ENCODE measurements around the gene SEC23B. TPM values are rescaled to one million over a fixed set of nuclear protein-coding genes. Genes with fewer than 3 reads are reported as not detected.

Gene SEC23B
- total RNA-seq, 1 experiment from 2014 or later: 61.3 TPM

DNA sequence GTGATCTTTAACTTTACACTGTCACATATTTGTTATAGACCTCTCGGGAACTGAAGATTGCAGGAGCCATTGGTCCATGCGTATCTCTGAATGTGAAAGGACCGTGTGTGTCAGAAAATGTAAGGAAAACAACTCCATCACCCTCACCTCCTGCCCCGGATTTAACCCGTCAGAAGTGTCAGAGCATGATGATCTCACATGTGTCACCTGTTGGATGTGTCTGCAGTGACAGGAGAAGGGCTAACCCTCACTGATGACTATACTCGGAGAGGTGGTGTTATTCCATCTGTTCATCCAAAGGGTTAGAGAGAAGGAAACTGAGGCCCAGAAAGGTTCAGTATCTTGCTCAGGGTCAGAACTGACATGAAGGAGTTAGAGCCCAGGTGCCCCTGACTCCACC, 24.9 kb downstream of the SEC23B start:
- Histone ChIP-seq H3K27me3 (ENCODE audit: control insufficient read depth, insufficient read depth, low read length) (no peaks in the 10 kb centered on the region), H3K4me3 (ENCODE audit: low read depth in 2 of 2, low read length in 2 of 2) (no peak overlapping the region), H3K4me1 (ENCODE audit: control insufficient read depth, insufficient read depth, low read length) (no peaks in the 10 kb centered on the region), H3K36me3 (ENCODE audit: control insufficient read depth, insufficient read depth, low read length) (peaks cover 34% of the 10 kb centered on the region), H3K9me3 (ENCODE audit: control insufficient read depth, insufficient read depth, low read depth, low read length) (no peaks in the 10 kb centered on the region), H3K27ac (ENCODE audit: low read length) (no peak overlapping the region)
- in situ Hi-C loops (cut with HindIII; ENCODE audit: low pct_unique_long_range_greater_than_20kb, low sequenced_read_pairs): no loop called here
- BruUV-seq (replicated peaks): no TSS peak
- CTCF ChIA-PET: no interaction called here
- DNase-seq (ENCODE audit: low read depth, low spot score): no peak
- POLR2A ChIA-PET: no interaction called here
- no peak for ATAC-seq
- intact Hi-C loops (cut with micrococcal nuclease; ENCODE audit: unreplicated experiment): no loop called here
- TF ChIP-seq, protein P1, sequence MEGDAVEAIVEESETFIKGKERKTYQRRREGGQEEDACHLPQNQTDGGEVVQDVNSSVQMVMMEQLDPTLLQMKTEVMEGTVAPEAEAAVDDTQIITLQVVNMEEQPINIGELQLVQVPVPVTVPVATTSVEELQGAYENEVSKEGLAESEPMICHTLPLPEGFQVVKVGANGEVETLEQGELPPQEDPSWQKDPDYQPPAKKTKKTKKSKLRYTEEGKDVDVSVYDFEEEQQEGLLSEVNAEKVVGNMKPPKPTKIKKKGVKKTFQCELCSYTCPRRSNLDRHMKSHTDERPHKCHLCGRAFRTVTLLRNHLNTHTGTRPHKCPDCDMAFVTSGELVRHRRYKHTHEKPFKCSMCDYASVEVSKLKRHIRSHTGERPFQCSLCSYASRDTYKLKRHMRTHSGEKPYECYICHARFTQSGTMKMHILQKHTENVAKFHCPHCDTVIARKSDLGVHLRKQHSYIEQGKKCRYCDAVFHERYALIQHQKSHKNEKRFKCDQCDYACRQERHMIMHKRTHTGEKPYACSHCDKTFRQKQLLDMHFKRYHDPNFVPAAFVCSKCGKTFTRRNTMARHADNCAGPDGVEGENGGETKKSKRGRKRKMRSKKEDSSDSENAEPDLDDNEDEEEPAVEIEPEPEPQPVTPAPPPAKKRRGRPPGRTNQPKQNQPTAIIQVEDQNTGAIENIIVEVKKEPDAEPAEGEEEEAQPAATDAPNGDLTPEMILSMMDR (IDR thresholded peaks at IDR 0.05): no peak
- TF ChIP-seq TCF7L2 (IDR thresholded peaks at IDR 0.05; ENCODE audit: low read depth, low read length): no peak
- TF ChIP-seq POLR2AphosphoS5 (IDR thresholded peaks at IDR 0.05; ENCODE audit: low read depth, low read length): no peak
- no peak for TF ChIP-seq SIN3A (IDR thresholded peaks at IDR 0.05; ENCODE audit: borderline replicate concordance, insufficient read depth, low read depth, low read length)
- TF ChIP-seq, protein P2, sequence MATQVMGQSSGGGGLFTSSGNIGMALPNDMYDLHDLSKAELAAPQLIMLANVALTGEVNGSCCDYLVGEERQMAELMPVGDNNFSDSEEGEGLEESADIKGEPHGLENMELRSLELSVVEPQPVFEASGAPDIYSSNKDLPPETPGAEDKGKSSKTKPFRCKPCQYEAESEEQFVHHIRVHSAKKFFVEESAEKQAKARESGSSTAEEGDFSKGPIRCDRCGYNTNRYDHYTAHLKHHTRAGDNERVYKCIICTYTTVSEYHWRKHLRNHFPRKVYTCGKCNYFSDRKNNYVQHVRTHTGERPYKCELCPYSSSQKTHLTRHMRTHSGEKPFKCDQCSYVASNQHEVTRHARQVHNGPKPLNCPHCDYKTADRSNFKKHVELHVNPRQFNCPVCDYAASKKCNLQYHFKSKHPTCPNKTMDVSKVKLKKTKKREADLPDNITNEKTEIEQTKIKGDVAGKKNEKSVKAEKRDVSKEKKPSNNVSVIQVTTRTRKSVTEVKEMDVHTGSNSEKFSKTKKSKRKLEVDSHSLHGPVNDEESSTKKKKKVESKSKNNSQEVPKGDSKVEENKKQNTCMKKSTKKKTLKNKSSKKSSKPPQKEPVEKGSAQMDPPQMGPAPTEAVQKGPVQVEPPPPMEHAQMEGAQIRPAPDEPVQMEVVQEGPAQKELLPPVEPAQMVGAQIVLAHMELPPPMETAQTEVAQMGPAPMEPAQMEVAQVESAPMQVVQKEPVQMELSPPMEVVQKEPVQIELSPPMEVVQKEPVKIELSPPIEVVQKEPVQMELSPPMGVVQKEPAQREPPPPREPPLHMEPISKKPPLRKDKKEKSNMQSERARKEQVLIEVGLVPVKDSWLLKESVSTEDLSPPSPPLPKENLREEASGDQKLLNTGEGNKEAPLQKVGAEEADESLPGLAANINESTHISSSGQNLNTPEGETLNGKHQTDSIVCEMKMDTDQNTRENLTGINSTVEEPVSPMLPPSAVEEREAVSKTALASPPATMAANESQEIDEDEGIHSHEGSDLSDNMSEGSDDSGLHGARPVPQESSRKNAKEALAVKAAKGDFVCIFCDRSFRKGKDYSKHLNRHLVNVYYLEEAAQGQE (IDR thresholded peaks at IDR 0.05; ENCODE audit: insufficient read depth in 1 of 2, low read depth in 2 of 2, low read length in 1 of 2): no peak

DNA sequence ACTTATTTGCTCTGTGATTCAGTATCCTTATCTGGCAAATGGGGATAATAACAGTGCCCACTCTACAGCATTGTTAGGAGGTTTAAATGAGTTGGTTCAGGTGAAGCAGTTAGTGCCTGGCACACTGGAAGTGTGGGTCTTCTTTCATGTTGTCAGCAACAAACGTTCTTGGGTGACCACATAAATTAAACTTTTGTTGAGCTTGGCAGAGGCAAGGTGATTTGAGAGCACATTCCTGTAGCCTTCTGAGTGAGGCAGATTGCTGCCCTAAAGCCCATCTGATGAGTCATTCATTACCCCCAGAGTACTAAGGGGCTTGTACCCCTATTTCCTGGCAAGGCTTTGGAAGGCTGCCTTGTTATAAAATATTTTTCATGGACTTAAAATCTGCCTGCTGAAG, 25.8 kb downstream of the SEC23B start:
- H3K9me3 ChIP-seq (ENCODE audit: control insufficient read depth, insufficient read depth, low read depth, low read length): no peaks in the 10 kb centered on the region
- H3K27ac ChIP-seq (ENCODE audit: low read length): no peak overlapping the region
- no TSS peak for BruUV-seq (replicated peaks)
- intact Hi-C loops (cut with micrococcal nuclease; ENCODE audit: unreplicated experiment): no loop called here
- DNase-seq (ENCODE audit: low read depth, low spot score) (no peak), ATAC-seq (no peak)
- no peak for TF ChIP-seq SIN3A (IDR thresholded peaks at IDR 0.05; ENCODE audit: borderline replicate concordance, insufficient read depth, low read depth, low read length)
- no peak for TF ChIP-seq POLR2AphosphoS5 (IDR thresholded peaks at IDR 0.05; ENCODE audit: low read depth, low read length)
- TF ChIP-seq, protein P2 (IDR thresholded peaks at IDR 0.05; ENCODE audit: insufficient read depth in 1 of 2, low read depth in 2 of 2, low read length in 1 of 2): no peak
- TF ChIP-seq, protein P1 (IDR thresholded peaks at IDR 0.05): no peak
- no peak for TF ChIP-seq TCF7L2 (IDR thresholded peaks at IDR 0.05; ENCODE audit: low read depth, low read length)
- ChIA-PET CTCF (no interaction called here), POLR2A (no interaction called here)
- in situ Hi-C loops (cut with HindIII; ENCODE audit: low pct_unique_long_range_greater_than_20kb, low sequenced_read_pairs): no loop called here
- no peaks in the 10 kb centered on the region for H3K27me3 ChIP-seq (ENCODE audit: control insufficient read depth, insufficient read depth, low read length)
- no peak overlapping the region for H3K4me3 ChIP-seq (ENCODE audit: low read depth in 2 of 2, low read length in 2 of 2)
- no peaks in the 10 kb centered on the region for H3K4me1 ChIP-seq (ENCODE audit: control insufficient read depth, insufficient read depth, low read length)
- H3K36me3 ChIP-seq (ENCODE audit: control insufficient read depth, insufficient read depth, low read length): peaks cover 30% of the 10 kb centered on the region
